Neural crest cell (in vitro differentiated cells): ENCODE data around the gene ASTN2. TPM values are rescaled to one million over a fixed set of nuclear protein-coding genes. Genes with fewer than 3 reads are reported as not detected.

Source experiments
- DNase-seq: peaks from one replicate; pipeline ENCODE4 v3.0.0; 2021; ENCODE audit warnings: low read depth, mixed read lengths, low spot score
- H3K27ac Mint-ChIP-seq: one replicate; pipeline ENCODE4 v1.8.0; 2021; ENCODE audit warnings: mild to moderate bottlenecking, mixed read lengths; ENCODE audit not compliant: unreplicated experiment
- H3K27me3 Mint-ChIP-seq: 2 replicates; pipeline ENCODE4 v1.8.0; 2021; ENCODE audit warnings: low read depth, mild to moderate bottlenecking, mixed read lengths
- H3K36me3 Mint-ChIP-seq: 2 replicates; pipeline ENCODE4 v1.8.0; 2021; ENCODE audit warnings: low read depth, mild to moderate bottlenecking, mixed read lengths
- H3K4me1 Mint-ChIP-seq: 2 replicates; pipeline ENCODE4 v1.8.0; 2021; ENCODE audit warnings: mixed read lengths
- H3K4me3 Mint-ChIP-seq: one replicate; pipeline ENCODE4 v1.8.0; 2021; ENCODE audit warnings: mild to moderate bottlenecking, mixed read lengths
- H3K9me3 Mint-ChIP-seq: 2 replicates; pipeline ENCODE4 v1.8.0; 2021; ENCODE audit warnings: mixed read lengths
- total RNA-seq: library from RNA; stranded (reverse); gene quantifications from 2 replicates; pipeline ENCODE4 v1.2.1, GENCODE V29; 2021
- TF ChIP-seq, protein P1 (sequence below): fragments of 200-600 bp; sonication (generic); conservative IDR thresholded peaks from 2 replicates; pipeline ENCODE4 v1.5.0; 2021; ENCODE audit warnings: antibody characterized with exemption, mild to moderate bottlenecking

Gene ASTN2
- total RNA-seq, 1 donor from 2014 or later: 7.3 TPM

DNA sequence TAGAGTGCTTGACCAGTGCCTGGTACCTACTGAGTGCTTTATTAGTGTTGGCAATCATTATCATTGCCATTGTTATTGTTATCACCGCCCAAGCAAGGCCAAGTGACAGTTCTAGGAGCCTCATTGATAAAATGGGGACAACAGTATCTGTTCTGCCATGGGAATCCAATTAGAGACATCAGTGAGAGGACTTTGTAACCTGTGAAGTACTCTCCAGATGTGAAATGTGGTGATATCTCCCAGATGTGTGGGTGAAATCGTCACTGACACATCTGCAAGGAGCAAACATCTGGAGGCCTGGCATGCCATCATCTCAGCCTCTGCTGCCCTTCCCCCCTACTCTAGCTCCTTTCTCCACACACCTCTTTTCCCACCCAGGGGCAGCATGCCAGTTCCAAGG is 1000.5 kb downstream of the ASTN2 start:
- Mint-ChIP-seq H3K4me3 (no peak overlapping the region), H3K27me3 (no peaks in the 10 kb centered on the region), H3K4me1 (no peaks in the 10 kb centered on the region)

DNA sequence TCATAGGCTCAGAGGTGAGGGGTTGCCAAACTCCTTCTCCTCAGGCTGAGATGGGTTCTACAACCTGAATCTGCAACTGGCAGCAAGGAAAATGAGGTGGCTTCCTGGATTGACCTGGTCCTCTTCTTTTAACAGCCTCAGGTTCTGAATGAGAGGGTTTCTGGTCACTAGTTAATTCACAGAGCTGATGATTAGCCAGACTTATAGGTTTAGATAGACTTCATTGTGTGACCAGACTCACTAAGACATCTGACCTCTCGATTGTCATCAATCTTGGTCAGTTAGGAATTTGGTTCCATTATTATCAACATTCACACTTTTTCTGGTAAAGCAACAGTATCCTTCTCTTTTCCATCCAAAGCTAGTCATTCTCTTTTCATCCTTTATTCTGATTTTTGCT is 1003.4 kb downstream of the ASTN2 start:
- peaks cover 6% of the 10 kb centered on the region for H3K9me3 Mint-ChIP-seq
- no peak for DNase-seq
- no peaks in the 10 kb centered on the region for H3K27me3 Mint-ChIP-seq
- H3K27ac Mint-ChIP-seq: no peak overlapping the region
- TF ChIP-seq, protein P1, sequence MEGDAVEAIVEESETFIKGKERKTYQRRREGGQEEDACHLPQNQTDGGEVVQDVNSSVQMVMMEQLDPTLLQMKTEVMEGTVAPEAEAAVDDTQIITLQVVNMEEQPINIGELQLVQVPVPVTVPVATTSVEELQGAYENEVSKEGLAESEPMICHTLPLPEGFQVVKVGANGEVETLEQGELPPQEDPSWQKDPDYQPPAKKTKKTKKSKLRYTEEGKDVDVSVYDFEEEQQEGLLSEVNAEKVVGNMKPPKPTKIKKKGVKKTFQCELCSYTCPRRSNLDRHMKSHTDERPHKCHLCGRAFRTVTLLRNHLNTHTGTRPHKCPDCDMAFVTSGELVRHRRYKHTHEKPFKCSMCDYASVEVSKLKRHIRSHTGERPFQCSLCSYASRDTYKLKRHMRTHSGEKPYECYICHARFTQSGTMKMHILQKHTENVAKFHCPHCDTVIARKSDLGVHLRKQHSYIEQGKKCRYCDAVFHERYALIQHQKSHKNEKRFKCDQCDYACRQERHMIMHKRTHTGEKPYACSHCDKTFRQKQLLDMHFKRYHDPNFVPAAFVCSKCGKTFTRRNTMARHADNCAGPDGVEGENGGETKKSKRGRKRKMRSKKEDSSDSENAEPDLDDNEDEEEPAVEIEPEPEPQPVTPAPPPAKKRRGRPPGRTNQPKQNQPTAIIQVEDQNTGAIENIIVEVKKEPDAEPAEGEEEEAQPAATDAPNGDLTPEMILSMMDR: no peak
- no peaks in the 10 kb centered on the region for H3K4me1 Mint-ChIP-seq
- no peak overlapping the region for H3K4me3 Mint-ChIP-seq
- H3K36me3 Mint-ChIP-seq: no peaks in the 10 kb centered on the region

More for the DNA sequence above, 1000.5 kb downstream of the ASTN2 start:
- Mint-ChIP-seq H3K36me3 (no peaks in the 10 kb centered on the region), H3K9me3 (peaks cover 3% of the 10 kb centered on the region), H3K27ac (no peak overlapping the region)
- DNase-seq: no peak
- TF ChIP-seq, protein P1: no peak

DNA sequence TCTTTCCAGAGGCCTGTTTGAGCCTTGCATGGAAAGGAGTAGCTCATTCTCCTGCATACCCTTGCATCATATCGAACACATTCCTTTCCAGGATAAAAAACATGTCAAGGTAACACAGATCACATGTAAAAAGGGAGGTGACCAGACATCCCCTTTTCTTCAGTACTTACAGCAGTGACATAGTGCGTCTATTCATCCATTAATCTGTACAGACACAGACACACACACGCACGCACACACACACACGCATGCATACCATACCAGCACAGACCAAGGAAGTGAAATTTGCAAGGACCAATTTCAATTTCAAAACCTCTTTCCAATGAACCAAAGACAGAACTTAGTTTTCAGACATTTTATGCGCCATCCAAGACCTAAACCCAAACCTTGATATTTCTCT is 1005.2 kb downstream of the ASTN2 start:
- Mint-ChIP-seq H3K27ac (no peak overlapping the region), H3K27me3 (no peaks in the 10 kb centered on the region), H3K4me3 (no peak overlapping the region), H3K36me3 (no peaks in the 10 kb centered on the region), H3K4me1 (no peaks in the 10 kb centered on the region), H3K9me3 (peaks cover 6% of the 10 kb centered on the region)
- TF ChIP-seq, protein P1: no peak
- no peak for DNase-seq

DNA sequence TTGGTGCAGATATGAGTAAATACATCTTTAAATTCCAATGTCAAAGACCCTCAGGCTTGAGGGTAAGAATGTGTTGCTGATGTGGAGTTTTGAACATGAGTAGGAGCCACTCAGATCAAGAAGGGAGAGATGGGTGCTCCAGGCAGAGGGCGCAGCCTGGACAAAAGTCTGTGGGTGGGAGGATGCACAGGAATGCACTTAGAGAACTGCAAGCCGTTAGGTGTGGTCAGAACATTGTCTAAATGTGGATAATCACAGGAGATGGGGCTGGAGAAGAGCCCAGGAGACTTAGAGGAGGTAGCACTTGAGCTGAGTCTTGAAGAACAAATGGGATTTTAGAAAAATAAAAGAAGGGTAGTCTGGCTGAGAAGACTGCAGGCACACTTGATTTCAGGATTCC is 1005.7 kb downstream of the ASTN2 start:
- Mint-ChIP-seq H3K36me3 (no peaks in the 10 kb centered on the region), H3K9me3 (peaks cover 6% of the 10 kb centered on the region), H3K4me1 (no peaks in the 10 kb centered on the region), H3K27ac (no peak overlapping the region), H3K27me3 (no peaks in the 10 kb centered on the region), H3K4me3 (no peak overlapping the region)
- DNase-seq: no peak
- TF ChIP-seq, protein P1: no peak

DNA sequence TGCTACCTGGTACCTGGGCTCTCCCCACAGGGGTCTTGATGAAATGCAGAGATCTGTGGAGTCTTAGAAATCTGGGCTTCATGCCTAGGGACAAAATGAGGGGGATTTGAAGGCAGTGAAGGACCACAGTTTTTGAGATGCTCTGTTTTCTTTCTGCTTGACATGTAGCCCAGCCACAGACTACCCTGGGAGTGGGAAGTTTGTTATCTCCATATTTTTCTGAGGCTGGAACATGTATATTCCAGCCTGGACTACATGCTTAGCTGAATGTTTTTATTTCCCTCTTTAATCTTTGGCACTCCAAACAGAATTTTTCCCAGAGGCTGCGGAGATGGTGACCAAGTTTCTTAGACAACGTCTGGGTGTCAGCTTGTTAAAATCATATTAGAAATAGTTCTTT is 1008.4 kb downstream of the ASTN2 start:
- Mint-ChIP-seq H3K9me3 (peaks cover 6% of the 10 kb centered on the region), H3K4me3 (no peak overlapping the region), H3K36me3 (no peaks in the 10 kb centered on the region), H3K4me1 (no peaks in the 10 kb centered on the region), H3K27ac (no peak overlapping the region), H3K27me3 (no peaks in the 10 kb centered on the region)
- TF ChIP-seq, protein P1: no peak
- DNase-seq: no peak

DNA sequence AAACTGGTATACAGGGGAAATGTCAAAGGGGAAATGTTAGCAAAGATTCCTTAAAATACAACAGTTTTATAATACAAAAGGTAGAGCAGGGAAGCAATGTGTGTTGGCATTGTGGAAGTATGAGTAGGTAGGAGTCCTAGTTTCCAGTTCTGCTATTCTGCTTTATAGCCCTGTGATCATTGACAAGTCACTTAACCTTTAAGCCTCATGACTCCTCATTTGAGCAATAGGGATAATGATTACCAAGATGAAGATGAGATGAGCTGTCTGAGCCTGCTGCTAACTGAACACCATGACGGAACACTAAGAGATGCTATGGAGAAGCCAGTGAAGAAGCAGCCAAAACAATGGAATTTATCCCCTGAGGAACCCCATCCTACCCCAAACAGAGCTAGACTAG is 1009.5 kb downstream of the ASTN2 start:
- H3K27ac Mint-ChIP-seq: no peak overlapping the region
- no peak for DNase-seq
- TF ChIP-seq, protein P1: no peak
- no peak overlapping the region for H3K4me3 Mint-ChIP-seq
- H3K36me3 Mint-ChIP-seq: no peaks in the 10 kb centered on the region
- no peaks in the 10 kb centered on the region for H3K4me1 Mint-ChIP-seq
- no peaks in the 10 kb centered on the region for H3K27me3 Mint-ChIP-seq
- H3K9me3 Mint-ChIP-seq: peaks cover 6% of the 10 kb centered on the region
